Fibroblast of peridontal ligament (primary cell): ENCODE results near the gene SYF2.
A peak's percentile ranks its signal among the peaks of the same experiment; 100 is the strongest.
"Not testable (repeated sequence)": the region's sequence is repeated elsewhere in the genome, so short reads cannot be mapped to it uniquely, and the experiment has no call there.

Source experiments
- DNase-seq: peaks from one replicate; pipeline ENCODE4 v3.0.0-alpha.2; 2010; ENCODE audit errors: extremely low read depth

SYF2 gene

DNA sequence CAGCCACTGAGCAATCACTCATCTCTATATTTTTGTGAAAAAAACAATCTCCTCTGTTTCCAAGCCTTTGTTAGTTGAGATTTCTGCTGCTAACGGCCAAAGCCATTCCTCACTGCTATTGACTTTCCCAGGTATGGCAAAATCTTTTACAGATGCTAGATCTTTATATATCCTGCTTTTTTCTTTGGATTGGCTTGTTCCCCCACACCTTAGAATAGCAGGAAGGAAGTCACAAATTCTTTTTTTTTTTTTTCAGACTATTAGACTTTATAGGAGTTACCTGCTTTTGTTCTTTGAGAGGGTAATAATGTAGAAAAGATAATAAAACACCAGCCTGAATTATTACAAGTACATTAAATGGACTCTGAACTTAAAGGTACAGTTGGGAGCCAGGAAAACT is 24.2 kb downstream of the SYF2 start:
- no peak for DNase-seq

DNA sequence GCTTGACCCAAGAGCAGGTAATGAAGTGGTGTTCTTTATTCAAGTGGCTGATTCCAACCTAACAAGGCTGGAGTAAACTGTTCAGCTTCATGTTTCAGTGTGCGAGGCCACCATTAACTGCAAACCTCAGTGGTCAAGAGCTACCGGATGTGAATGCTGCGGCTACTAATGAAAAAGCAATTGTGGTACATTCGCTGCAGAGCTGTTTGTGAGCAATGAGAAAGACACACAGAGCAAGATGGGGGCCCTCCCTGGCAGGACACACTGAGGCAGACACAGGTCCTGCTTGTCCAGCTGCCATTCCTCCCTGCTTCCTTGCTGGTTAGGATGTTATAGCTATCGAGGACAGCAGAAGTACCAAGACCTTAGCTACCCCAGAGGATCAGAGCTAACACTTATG is 26.1 kb downstream of the SYF2 start:
- no peak for DNase-seq

DNA sequence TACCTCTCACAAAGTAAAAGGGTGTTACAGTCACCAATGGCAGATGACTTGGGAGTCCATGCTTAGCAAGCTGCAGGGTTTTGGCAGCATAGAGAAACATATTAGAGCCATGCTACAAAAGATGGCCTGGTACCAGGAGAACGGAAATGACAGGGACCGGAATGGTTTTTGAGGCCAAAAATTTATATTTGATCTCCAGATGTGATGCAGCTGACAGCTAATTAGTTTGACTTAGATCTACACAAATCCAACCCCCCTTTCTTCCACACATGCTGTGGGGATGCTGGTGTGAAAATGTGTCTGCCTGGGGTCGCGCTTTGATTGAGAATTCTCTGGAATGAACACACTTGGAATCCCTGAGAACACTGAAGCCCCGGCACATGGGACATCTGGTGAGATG is 26.5 kb downstream of the SYF2 start:
- no peak for DNase-seq

DNA sequence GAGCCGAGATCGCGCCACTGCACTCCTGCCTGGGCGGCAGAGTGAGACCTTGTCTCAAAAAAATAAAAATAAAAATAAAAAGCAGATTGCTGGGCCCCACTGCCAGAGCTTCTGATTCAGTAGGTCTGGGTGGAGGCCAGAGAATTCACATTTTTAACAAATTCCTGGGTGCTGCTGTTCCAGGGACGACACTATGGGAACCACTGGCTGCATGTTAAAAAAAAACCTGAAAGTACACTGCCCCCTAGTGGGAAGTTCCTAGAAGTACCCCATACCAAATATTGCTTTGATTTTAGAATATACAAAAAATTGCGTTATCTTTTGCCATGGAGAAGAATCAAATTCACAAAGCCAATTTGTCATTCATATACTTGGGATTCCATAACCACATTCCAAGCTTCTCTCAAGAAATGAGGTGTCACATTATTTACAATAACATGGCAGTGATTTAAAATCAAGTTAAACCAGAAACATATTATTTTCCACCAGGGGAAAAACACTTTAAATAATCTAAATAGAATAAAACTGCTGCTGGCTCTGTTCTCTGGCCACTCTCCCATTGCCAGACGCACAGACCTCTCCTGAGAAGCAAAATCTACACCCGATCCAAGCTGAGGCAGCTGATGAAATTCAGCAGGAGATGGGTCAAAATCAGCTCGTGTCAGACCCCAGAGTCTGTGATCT is 27.4 kb downstream of the SYF2 start:
- peak; percentile 81 for DNase-seq

DNA sequence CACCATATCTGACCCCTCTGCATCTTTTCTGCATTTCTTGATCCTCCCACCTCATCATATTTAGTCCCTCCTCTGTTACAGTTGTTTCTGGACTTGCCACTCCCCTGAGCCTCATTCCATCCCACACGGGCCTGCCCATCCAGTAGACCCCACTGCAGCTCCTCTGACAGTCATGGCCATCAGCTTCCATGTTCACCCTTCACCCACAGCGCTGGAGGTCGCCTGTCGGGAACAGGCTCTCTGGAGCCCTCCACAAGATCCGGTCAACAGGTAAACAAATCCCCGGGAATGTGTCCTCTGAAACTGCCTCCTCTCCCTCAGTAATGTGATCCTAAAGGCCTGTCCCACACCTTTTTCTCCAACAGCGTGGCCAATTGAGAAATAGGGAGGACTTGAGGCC is 31.3 kb downstream of the SYF2 start:
- DNase-seq: no peak

DNA sequence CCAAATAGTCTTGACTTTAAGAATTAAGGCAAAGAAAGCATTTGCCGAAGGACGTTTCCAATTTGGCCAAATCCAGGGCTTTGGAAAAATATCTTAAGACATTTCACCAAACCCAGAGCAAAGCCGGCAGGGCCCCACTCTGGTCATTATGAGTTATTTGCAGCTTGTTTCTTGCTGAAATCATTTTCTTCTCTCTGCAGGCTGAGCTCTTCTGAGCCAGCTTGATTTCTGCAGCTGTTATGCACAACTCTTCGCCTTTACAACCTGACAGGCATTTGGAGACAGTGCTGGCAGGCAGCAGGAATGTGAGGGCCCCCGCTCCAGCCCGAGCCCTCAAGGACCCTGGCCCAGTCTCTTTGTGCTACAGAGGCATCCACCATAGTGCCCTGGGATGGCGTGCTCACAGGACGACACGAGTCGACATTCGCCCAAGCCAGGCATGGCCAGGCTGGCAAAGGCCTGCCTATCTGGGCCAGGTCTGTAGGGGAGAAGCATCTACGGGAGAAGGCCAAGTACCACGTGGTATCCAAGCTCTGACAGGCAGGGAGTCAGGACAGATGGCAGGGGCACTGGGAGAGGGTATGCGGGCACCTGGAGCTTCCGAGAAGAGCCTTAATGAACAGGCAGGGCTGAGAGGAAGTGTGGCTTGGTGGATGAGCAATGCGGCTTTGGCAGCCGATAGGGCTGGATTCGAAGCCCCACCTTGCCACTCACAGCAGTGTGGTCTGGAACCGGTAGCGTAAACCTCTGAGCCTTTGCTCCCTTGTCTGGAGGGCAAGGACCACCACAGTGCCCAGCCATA is 32.3 kb downstream of the SYF2 start:
- no peak for DNase-seq

DNA sequence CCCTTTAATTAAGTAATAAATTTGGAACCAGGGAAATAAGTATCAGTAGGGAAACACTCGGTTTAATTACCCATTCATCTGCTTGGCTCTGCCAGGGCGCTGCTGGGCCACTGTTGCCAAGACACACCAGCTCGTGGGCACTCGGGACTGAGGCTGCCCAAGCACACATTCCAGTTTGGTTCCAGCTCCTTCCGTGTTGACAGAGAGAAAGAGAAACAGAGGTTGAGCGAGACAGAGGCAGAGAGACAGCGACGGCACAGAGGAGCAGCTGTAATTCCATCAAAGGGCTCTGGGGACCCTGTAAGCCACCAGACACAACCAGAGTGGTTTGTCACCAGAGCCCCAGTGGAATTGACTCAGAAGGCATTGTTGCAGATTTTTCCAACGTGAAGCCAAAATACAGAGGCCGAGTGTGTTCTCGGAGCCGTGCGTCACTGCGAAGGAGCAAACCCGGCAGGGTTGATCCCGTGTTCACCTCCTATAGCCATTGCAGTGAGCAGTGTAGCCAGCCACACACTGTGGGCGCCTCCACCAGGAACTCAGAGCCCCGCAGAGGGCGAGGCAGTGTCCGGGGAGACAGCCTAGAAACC is 33.5 kb downstream of the SYF2 start:
- peak; percentile 39 for DNase-seq

DNA sequence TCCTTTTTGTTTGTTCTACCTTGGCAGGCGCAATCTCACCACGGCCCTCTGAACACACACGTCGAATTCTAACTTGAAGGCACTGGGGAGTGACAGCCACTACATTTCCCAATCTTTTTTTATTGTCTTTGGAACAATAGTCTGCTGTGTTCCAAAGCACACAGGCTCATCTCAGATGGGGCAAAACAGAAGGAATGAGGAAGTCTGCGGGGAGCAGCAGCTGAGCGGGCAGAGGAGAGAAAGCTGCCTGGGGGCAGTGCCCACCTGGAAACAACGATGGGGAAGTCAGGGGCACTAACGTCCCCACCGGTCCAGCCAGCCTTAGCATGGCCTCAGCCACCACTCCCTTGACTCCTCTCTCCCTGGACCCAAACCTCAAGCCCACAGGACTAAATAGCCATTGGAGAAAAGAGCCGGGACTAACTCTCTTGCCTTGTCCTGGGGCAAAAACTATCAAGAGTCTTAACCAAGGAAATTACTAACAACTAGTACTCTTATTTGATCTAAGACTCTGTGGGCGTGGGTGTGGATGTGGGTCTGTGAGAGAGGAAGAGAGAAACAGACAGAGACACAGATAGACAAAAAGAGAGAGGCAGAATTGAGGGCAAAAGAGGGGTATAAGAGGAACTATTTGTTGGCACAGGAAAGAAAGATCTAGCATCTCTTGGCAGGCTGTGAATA is 34.2 kb downstream of the SYF2 start:
- no peak for DNase-seq

DNA sequence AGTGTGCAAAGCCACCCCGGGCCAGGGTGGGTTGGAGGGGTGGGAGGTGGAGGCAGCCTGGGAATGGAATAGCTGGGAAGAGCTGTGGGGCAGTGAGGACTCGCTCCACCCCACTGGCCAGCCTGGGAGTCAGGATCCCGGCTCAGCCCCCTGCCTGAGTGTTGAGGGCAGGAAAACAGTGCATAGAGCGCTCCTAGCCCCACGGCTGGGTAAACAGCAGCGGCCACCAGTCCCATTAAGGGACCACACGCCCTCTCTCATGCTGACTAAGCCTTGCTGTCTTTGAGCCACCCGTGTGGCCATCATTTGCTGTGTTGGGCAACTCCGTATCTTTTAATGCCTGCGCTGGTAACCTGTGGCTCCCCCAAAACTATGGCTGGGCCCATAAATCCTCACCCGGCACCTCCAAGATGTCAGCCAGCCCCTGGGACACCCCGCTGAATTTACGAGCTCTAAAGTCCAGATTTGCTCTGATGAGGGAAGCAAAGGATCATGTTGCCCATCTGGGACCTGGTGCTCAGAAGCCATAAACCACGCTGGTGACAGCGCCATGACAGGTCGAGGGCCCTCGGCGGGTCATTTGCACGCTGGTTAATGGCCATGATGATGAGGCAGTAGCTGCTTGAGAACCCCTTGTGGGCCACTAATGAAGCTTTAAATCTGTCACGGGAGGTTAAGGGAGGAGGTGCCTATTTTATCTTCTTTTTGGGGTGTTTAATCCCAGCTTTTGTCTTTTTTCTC is 34.9 kb downstream of the SYF2 start:
- DNase-seq: no peak

DNA sequence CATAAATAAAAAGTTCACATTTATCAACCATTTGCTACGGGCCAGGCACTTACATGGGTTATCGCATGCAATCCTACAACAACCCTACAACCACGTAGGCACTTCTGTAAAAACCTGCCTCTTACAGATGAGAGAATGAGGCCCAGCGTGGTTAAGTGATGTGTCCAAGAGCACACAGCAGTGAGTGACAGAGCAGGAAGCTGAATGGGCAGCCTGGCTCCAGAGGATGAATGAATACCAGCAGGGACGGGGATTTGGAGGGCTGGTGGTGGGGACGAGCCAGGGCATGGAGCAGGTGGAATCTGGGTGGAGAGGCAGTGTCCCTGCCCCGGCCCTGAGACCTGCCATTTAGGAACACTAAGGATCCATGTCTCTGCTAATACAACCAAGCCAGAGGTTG is 35.5 kb downstream of the SYF2 start:
- DNase-seq: no peak

DNA sequence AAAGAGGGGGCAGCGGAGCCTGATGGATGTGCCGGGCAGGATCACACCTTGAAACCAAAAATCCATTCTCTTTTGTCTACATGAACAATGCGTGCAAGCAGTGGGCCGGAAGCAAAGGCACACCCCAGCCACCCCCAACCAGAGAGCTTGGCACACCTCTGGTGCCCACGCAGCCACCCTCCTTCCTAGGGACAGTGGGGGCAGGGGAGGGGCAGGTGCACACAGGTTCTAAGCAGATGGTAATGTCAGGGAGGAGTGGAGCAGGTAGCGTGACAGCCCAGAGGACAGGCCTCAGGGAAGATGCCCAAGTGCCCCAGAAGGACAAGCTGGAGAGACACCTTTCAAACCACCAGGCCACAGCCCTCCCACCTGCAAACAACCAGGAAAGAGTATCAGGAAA is 36.5 kb downstream of the SYF2 start:
- DNase-seq: no peak

DNA sequence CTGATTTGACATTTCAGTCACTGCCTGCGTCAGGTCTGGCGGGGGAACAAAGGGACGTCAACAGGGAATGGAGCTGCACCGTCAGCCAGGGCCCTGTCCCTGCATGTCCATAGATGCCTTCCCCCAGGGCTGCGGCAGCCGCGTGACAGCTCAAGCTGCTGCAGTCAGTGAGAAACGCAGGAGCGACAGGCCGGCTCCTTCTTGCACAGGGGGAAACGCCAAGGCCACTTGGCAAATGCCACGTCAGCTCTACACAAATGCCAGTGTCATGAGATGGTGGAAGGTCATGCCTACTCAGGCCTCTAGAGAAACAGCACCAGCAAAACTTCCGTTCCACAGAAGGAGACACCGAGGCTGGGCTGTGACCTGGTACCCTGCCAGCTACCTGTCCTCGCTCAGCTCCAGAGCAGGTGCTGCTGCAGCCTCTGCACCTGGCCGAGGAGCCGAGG is 37.7 kb downstream of the SYF2 start:
- no peak for DNase-seq

DNA sequence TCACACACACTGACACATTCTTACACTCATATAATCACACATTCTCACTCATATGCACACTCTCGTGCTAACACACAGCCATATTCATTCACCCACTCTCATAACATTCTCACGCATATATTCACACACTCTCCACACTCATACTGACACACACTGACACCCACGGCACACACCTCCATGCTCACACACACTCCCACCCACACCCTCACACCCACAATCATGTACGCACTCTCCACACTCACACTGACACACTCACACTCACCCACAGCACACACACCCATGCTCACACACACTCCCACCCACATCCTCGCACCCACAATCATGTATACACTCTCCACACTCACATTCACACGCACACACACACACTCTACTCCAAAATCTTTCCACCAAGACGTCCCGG is 38.2 kb downstream of the SYF2 start:
- DNase-seq: no peak

DNA sequence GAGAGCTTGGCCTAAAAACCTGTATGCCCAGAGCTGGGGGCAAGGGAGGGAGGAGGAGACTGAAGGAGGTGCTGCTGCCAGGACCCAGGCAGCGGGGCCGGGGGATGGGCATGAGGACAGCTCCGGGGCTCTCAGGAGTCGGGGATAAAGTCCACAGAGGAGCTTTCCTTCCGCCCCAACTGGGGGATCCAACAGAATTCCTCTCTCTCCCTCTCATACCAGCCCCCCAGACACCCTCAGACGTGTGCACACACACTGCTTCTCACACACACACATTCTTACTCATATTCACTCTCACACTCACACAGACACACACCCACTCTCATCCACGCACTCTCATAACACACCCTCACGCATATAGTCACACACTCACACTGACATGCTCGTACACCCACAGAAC is 39.1 kb downstream of the SYF2 start:
- DNase-seq: no peak

DNA sequence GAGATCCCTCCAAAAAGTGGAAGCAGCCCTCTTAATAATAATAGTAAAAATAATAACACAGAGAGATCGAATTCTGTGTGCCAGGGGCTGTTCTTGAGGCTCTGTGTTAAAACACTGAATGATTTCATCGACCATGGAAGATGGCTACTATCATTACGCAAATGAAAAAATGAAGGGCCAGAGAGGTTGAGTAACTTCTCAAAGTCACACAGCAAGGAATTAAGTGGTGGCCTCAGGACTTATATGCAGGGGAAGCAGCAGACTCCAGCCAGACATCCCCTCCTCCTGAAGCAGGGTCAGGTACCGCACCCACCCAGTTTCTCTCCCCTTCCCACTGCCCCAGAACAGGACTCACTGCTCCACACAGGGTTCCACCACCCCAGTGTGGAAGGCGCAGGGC is 40.1 kb downstream of the SYF2 start:
- DNase-seq: no peak

DNA sequence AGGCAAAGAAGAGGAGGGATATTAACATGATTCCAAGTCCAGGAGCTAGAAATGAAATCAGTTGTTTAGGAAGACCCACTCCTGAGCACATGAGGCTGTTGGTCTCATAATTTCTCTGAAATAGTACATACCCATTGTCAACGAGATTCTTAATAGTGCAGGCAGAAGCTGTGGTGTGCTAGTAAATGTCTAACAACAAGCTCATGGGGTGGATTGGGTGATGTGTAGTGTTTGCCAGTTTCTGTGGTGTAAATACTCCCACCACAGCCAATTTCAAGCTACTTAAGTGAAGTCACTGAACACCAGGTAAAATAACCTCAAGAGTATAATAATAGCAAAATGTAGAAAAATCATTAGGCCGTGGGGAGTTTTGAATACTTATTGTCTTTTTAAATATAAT is 42.0 kb downstream of the SYF2 start:
- DNase-seq: no peak

DNA sequence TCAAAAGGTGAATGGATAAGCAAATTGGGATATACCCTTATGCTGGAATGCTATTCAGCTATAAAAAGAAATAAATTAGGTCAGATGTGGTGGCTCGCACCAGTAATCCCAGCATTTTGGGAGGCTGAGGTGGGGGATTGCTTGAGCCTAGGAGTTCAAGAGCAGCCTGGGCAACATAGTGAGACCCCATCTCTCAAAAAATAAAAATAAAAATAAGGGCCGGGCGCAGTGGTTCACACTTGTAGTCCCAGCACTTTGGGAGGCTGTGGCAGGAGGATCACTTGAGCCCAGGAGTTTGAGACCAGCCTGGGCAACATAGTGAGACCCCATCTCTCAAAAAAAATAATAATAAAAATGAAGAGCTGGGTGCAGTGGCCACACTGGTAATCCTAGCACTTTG is 44.4 kb downstream of the SYF2 start:
- not testable (repeated sequence) for DNase-seq

DNA sequence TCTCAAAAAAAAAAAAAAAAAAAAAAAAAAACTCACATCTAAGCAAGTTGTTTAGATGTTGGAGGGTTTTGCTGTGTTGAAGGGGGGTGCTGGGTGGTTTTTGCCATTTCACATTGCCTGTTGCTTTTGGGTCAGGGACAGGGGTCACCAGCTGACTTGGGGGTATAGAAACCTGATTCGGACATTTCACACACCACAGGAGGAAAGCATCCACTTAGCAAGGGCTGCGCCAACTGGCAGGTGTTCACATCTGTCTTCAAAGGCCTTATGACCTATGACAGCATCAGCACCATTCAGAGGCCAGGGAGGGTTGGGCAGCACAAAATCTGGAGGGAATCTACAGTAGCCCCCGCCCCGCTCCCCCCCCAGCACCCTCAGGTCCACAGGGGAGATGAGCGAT is 45.2 kb downstream of the SYF2 start:
- DNase-seq: no peak

DNA sequence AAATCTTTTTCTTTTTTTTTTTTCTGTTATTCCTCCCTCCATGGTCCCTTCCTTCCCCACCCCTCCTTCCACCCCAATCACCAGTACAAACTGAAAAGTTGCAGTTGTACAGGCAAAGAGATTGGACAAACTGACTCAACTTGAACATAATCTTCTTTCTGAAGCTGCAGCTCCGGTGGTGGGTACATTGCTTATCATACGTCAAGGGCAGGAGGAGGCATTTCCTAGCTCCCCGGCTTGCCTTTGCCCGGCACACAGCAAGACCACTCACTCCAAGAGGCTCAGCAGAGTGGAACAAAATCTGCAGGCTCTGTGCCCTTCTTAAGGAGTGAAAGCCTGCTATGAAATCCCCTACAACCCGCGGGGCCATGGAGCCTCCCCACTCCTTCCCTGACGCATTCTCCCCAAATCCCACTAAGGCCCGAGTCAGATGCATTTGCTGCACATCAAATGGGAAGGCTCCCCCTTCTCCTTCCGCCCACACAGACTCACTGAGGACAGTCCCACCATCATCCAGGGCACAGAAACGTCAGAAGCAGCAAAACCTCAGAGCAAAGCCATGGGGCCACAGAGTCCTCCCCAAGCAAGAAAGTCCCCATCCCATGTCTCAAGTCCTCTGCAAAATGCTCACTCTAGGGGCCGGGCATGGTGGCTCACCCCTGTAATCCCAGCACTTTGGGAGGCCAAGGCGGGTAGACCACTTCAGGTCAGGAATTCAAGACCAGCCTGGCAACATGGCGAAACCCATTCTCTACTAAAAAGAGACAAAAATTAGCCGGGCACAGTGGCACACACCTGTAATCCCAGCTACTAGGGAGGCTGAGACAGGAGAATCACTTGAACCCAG is 45.9 kb downstream of the SYF2 start:
- no peak for DNase-seq

DNA sequence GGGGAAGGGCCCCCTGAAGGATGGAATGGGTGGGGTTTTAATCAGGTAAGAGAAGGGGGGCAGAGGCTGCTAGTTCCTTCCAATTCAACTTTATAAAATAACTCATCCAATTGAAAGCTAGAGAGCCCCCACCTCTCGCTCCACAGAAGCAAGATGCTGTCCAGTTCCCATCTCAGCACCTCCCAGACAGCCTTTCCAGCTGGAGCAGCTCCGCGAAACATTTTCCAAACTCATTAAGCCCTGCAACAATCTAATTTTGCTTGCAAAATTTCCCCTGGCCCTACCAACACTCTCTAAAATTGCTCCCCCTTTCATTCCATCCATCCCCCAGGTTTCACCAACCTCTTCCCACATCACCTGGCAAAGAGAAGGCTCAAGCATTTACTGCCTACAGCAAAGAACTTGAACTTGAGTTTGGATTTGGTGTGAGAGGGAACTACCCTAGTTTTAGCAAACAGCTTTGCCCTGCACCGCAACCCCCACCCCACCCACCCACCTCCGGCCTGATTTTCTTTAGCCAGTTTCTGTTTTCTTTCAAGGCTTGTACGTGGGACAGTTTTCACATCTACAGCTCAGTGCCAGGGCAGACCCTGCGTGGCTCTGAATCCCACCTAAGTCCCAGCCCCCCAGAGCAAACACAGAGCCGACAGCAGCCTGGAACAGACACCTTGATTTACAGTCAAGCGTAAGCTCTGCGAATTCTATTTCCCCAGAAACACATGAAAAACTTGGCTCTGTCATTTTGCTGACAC is 46.7 kb downstream of the SYF2 start:
- no peak for DNase-seq
